ENCODE results near the gene HCAR3.

- TF ChIP-seq CTCF (IDR thresholded peaks at IDR 0.05) (no peak), POLR2A (IDR thresholded peaks at IDR 0.05) (no peak)
These were observed 29.5 kb downstream of the HCAR3 start for GRCh38 chr12:122687086-122687485.

Data from stomach (tissue), 4 donors.